MCF 10A (cell line): ENCODE measurements around the gene R3HDM4. TPM values are rescaled to one million over a fixed set of nuclear protein-coding genes. Genes with fewer than 3 reads are reported as not detected.

Experiments used
- BruUV-seq: library from RNA; stranded (reverse); fragments of 400-500 nt; replicated peaks from 2 replicates; lab custom pipeline; 2021; lab: Mats Ljungman, UMichigan
- CTCF ChIA-PET: fragments of 300-600 bp; sonication (Branson Sonifier 250); formaldehyde crosslinking; extraction: SDS; loops from one replicate; lab custom pipeline; 2021; ENCODE audit warnings: antibody characterized with exemption, inconsistent platforms; lab: Yijun Ruan, JAX
- POLR2A ChIA-PET: fragments of 300-600, 350-650 bp; sonication (Branson Sonifier 250); formaldehyde crosslinking; extraction: SDS; loops from one replicate; lab custom pipeline; 2020; ENCODE audit warnings: antibody characterized with exemption, inconsistent platforms; lab: Yijun Ruan, JAX
- DNase-seq: peaks from one replicate; pipeline ENCODE4 v3.0.0-alpha.2; 2018; ENCODE audit not compliant: unreplicated experiment
- H3K27ac Mint-ChIP-seq: one replicate; pipeline ENCODE4 v1.8.0; 2022; ENCODE audit warnings: mild to moderate bottlenecking, low read depth, mixed read lengths; ENCODE audit not compliant: unreplicated experiment
- H3K27me3 Mint-ChIP-seq: one replicate; pipeline ENCODE4 v1.8.0; 2022; ENCODE audit warnings: mixed read lengths; ENCODE audit not compliant: insufficient read depth, unreplicated experiment
- H3K36me3 Mint-ChIP-seq: one replicate; pipeline ENCODE4 v1.8.0; 2022; ENCODE audit warnings: mild to moderate bottlenecking, moderate library complexity, mixed read lengths; ENCODE audit not compliant: insufficient read depth, unreplicated experiment
- H3K4me1 Mint-ChIP-seq: one replicate; pipeline ENCODE4 v1.8.0; 2022; ENCODE audit warnings: mixed read lengths; ENCODE audit not compliant: insufficient read depth, unreplicated experiment
- H3K4me3 Mint-ChIP-seq: one replicate; pipeline ENCODE4 v1.8.0; 2022; ENCODE audit warnings: mild to moderate bottlenecking, moderate library complexity, mixed read lengths; ENCODE audit not compliant: unreplicated experiment
- H3K9me3 Mint-ChIP-seq: one replicate; pipeline ENCODE4 v1.8.0; 2022; ENCODE audit warnings: mixed read lengths; ENCODE audit not compliant: unreplicated experiment
- intact Hi-C: fragments of 100-400 bp; cut with micrococcal nuclease; formaldehyde crosslinking; loops from 2 replicates; pipeline ENCODE4 v1.14.1; 2022
- total RNA-seq: library from RNA; stranded (reverse); gene quantifications from 2 replicates; pipeline ENCODE4 v1.2.3, GENCODE V29; 2022
- TF ChIP-seq, protein P1 (sequence below): fragments of 200-600 bp; IDR thresholded peaks from one replicate; pipeline ENCODE4 v1.8.0; 2022; ENCODE audit warnings: antibody characterized with exemption, mild to moderate bottlenecking; ENCODE audit not compliant: unreplicated experiment

R3HDM4 gene
- total RNA-seq, 1 experiment from 2014 or later: 73.6 TPM

DNA sequence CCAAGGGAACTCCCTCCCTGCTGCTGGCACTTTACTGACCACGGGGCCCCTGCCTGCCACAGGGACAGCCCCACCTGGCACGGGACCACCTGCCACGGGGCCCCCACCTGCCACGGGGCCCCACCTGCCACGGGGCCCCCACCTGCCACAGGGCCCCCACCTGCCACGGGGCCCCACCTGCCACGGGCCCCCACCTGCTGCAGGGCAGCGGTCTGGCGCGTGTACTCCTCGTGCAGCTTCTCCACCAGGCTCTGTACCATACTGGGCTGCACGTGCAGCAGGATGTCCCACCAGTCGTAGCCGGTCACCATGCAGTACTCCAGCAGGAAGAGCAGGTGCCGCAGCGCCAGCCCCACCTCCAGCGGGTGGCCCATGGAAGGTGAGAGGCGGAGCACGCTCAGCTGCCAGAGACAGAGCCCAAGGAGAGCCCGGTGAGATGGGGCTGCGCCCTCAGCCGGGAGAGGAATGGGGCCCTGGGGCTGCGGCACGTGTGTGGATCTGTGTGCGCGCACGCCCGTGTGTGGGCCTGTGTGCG is 36.2 kb downstream of the R3HDM4 start:
- Mint-ChIP-seq H3K27me3 (no peaks in the 10 kb centered on the region), H3K4me1 (peaks cover 14% of the 10 kb centered on the region), H3K27ac (no peak overlapping the region), H3K4me3 (no peak overlapping the region), H3K36me3 (peaks cover 35% of the 10 kb centered on the region), H3K9me3 (no peaks in the 10 kb centered on the region)
- BruUV-seq: no TSS peak
- TF ChIP-seq, protein P1, sequence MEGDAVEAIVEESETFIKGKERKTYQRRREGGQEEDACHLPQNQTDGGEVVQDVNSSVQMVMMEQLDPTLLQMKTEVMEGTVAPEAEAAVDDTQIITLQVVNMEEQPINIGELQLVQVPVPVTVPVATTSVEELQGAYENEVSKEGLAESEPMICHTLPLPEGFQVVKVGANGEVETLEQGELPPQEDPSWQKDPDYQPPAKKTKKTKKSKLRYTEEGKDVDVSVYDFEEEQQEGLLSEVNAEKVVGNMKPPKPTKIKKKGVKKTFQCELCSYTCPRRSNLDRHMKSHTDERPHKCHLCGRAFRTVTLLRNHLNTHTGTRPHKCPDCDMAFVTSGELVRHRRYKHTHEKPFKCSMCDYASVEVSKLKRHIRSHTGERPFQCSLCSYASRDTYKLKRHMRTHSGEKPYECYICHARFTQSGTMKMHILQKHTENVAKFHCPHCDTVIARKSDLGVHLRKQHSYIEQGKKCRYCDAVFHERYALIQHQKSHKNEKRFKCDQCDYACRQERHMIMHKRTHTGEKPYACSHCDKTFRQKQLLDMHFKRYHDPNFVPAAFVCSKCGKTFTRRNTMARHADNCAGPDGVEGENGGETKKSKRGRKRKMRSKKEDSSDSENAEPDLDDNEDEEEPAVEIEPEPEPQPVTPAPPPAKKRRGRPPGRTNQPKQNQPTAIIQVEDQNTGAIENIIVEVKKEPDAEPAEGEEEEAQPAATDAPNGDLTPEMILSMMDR: no peak
- intact Hi-C loops: no loop called here
- DNase-seq: no peak
- POLR2A ChIA-PET: interaction anchor here (0.6 kb wide), 1 partner anchor 34 kb away, joined by 3 read pairs; no protein-coding TSS in a partner anchor
- CTCF ChIA-PET: no interaction called here

DNA sequence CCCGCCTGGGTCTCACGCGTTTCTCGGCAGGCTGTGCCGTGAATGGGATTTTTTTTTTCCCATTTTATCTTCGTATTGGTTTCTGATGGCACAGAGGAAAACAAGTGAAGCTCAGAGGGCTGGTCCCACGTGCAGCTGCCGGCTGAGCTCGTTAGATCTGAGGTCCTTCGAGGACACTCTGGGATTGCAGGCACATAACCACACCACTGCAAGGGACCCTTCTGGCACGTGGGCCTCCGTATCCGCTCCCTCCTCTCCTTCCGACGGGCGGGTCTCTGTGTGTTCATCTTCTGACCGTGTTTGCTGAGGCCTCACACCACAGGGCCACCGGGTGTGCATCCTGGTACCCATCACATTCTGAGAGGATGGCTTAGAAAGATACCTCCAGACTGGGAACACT is 36.9 kb downstream of the R3HDM4 start:
- intact Hi-C loops: no loop called here
- Mint-ChIP-seq H3K27ac (no peak overlapping the region), H3K36me3 (peaks cover 29% of the 10 kb centered on the region), H3K27me3 (no peaks in the 10 kb centered on the region), H3K4me1 (peaks cover 14% of the 10 kb centered on the region), H3K4me3 (no peak overlapping the region), H3K9me3 (no peaks in the 10 kb centered on the region)
- BruUV-seq: no TSS peak
- CTCF ChIA-PET: no interaction called here
- no peak for DNase-seq
- TF ChIP-seq, protein P1: no peak
- POLR2A ChIA-PET: interaction anchor here (0.6 to 1.2 kb wide), 2 partner anchors 17 to 29 kb away, joined by 3 to 5 read pairs; partner anchors contain the start of genes MED16 and RNU6-9

DNA sequence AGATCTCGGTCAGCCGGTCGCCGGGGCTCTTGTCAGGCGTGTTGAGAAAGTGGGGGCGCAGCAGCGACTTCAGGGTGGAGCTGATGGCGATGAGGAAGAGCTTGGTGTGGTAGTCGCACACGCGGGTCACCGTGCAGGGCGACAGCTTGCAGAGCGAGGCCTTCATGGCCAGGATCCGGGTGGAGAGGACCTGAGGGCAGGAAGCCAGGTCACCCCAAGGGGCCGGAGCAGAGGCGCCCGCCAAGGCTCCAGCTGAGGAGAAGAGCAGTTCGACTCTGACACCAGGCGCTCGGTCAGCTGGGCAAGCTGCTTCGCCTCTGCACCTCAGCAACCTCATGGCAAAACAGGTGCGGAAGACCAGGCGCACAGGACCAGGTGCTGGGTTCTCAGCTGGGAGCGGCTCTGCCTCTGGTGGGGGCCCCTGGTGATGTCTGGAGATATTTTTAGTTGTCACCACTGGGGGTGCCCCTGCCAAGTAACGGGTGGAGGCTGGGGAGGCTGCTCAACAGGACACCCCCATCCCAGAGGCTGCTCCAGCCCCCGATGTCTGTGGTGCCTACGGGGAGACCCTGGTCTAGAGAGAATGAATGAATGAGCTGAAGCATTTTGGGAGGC is 37.6 kb downstream of the R3HDM4 start:
- no TSS peak for BruUV-seq
- TF ChIP-seq, protein P1: no peak
- Mint-ChIP-seq H3K4me3 (no peak overlapping the region), H3K27ac (no peak overlapping the region), H3K9me3 (no peaks in the 10 kb centered on the region), H3K36me3 (peaks cover 29% of the 10 kb centered on the region), H3K4me1 (peaks cover 16% of the 10 kb centered on the region), H3K27me3 (no peaks in the 10 kb centered on the region)
- ChIA-PET CTCF (interaction anchor here (0.8 kb wide), 1 partner anchor 18 kb away, joined by 4 read pairs; no protein-coding TSS in a partner anchor), POLR2A (interaction anchor here (1.2 kb wide), 1 partner anchor 30 kb away, joined by 3 read pairs; no protein-coding TSS in a partner anchor)
- intact Hi-C loops: no loop called here
- no peak for DNase-seq

DNA sequence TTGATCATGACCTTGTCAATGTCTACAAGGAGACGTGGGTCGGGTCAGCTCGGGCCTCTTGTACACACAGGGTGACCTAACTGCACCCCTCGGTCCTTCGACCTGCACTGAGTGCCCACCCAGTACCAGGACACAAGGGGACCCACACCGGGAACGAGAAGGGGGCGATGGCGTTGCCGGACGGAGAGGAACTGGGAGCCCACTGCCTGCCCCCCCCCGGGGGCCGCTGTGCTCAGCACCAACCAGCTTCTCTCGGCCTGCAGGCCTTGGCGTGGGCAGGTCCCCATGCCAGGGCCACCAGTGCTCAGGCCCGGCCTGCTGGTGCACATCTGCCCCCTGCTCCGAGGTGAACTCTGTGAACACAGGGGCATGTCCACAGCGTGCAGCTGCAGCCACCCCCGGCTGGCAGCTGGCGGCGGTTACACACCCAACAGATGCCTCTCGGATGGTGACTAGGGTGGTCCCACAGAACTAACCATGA is 39.4 kb downstream of the R3HDM4 start:
- Mint-ChIP-seq H3K27ac (no peak overlapping the region), H3K4me1 (peaks cover 24% of the 10 kb centered on the region), H3K4me3 (no peak overlapping the region), H3K27me3 (no peaks in the 10 kb centered on the region), H3K9me3 (no peaks in the 10 kb centered on the region), H3K36me3 (peaks cover 33% of the 10 kb centered on the region)
- intact Hi-C loops: loop anchor here (5.0 kb wide), 1 partner anchor 39 kb away; the partner anchor contains the start of gene R3HDM4
- no TSS peak for BruUV-seq
- TF ChIP-seq, protein P1: no peak
- DNase-seq: no peak
- ChIA-PET CTCF (no interaction called here), POLR2A (interaction anchor here (0.6 to 1.3 kb wide), 3 partner anchors 18 to 77 kb away, joined by 3 to 6 read pairs (median 3); partner anchors contain the start of genes MED16 and RNU6-9)
